ENCODE data around the gene INHBC.
A peak's percentile ranks its signal among the peaks of the same experiment; 100 is the strongest.
"Not testable (repeated sequence)": the region's sequence is repeated elsewhere in the genome, so short reads cannot be mapped to it uniquely, and the experiment has no call there.

Gene INHBC

DNA sequence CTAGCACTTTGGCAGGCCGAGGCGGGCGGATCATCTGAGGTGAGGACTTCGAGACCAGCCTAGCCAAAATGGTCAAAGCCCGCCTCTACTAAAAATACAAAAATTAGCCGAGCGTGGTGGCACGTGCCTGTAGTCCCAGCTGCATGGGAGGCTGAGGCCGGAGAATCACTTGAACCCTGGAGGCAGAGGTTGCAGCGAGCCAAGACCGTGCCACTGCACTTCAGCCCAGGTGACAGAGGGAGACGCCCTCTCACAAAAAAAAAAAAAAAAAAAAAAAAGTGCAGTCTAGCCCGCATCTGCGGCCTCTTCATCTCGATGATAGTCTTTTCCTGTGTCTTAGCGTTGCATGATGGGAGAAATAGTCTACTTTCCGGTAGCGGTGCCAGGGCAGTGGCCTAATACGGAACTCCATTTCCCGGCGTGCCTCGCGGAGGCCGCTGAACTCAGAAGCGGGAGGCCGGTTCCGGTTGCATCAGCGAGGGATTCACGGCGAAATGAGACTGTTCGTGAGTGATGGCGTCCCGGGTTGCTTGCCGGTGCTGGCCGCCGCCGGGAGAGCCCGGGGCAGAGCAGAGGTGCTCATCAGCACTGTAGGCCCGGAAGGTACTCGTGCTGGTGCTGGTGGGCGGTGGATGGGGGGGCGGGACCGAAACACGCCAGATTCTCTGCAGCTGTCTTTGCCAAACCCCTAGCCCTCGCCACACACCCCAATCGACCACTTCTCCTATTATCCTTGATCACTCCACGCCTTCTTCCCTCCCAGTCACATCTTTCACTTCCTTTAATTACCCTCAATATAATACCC lies 53.2 kb downstream of the INHBC start, which contains the start of gene MARS1:
Gene MARS1, plus strand, starts transcription at position 472 of the 805 bp plus-strand sequence. Its CDS starts 23 bp downstream, at position 495.
- DNase-seq: peak; percentile 97

DNA sequence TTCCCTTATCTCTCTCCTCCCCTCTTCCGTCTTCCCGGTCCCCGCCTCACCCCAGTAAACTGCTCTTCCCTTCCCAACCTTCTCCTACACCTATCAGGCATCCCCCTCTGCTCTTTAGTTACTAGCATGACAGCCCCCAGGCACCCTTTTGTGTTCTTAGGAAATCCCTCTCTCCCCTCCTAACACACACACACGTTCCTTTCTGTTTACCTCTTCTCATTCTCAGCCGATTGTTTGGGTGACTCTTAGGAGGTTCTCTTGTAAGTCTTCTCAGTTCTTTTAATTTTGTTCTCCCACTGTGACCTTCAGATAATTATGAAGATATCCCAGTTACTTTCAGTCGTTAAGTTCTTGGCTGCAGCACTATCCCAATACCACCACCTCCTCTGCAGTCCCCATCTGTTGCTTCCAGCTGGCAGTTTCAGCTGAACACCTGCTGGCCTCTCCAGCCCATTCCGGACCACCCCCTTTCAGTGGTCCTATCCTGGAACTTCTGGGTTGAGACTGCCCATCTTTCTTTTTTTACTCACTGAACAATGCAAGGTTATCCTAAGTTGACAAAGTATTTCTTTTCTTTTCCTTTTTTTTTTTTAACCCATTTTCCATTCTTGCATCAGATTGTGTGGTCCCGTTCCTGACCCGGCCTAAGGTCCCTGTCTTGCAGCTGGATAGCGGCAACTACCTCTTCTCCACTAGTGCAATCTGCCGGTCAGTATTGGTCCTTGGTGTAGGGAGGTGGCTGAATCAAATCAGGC lies 54.0 kb downstream of the INHBC start:
- DNase-seq: peak; percentile 24

DNA sequence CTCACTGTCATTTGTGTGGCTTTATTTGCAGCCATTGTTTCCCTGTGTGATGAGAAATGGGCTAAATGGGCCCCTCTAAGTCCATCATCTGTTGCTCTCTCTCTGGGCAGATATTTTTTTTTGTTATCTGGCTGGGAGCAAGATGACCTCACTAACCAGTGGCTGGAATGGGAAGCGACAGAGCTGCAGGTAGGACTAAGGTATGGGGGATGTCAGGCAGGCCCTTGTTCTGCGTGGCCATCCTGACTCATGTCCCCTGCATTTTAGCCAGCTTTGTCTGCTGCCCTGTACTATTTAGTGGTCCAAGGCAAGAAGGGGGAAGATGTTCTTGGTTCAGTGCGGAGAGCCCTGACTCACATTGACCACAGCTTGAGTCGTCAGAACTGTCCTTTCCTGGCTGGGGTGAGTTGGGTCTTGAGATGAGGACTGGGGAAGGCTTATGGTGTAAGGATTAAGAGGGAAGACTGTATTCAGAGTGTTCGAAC lies 54.6 kb downstream of the INHBC start:
- DNase-seq: no peak

DNA sequence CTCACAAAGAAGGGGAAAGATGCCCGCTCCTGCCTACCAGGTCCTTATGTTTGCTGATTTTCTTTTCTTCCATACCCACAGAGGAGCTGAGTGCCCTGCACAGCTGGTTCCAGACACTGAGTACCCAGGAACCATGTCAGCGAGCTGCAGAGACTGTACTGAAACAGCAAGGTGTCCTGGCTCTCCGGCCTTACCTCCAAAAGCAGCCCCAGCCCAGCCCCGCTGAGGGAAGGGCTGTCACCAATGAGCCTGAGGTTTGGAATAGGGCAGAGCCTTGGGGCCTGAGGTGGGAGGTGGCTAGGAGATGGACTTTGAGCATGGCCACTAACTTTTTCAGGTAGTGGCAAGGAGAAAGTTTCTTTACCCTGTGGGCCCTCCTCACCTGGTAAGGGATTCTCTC lies 55.5 kb downstream of the INHBC start:
- no peak for DNase-seq

DNA sequence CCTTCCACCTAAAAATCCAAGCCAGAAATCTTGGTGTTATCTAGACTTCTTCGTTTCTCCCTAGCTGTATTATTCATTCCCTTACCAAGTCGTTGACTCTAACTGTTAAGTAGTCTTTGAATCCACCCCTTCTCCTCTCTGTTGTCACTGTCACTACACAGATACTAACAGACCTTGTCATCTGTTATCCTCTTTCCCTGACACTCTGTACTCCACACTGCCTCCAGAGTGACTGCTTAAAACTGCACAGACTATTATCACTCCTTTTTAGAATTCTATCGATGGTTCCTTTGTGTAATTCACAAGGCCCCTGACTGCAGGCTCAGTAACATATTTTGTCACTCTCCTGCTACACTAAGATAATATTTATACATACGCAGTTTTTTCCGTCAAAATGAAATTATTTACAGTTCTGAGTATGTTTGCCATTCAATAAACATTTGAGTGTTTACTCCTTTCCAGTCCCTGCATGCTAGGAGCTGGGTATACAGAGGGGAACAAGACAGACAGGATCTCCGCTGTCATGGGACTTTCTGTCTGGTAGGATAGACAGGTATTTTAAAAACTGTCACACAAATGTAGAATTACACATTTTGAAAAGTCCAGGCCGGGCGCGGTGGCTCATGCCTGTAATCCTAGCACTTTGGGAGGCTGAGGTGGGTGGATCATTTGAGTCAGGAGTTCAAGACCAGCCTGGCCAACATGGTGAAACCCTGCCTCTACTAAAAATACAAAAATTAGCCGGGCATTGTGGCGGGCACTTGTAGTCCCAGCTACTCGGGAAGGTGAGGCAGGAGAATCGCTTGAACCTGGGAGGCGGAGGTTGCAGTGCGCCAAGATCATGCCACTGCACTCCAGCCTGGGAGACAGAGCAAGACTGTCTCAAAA lies 57.1 kb downstream of the INHBC start:
- peak; percentile 18 for DNase-seq

DNA sequence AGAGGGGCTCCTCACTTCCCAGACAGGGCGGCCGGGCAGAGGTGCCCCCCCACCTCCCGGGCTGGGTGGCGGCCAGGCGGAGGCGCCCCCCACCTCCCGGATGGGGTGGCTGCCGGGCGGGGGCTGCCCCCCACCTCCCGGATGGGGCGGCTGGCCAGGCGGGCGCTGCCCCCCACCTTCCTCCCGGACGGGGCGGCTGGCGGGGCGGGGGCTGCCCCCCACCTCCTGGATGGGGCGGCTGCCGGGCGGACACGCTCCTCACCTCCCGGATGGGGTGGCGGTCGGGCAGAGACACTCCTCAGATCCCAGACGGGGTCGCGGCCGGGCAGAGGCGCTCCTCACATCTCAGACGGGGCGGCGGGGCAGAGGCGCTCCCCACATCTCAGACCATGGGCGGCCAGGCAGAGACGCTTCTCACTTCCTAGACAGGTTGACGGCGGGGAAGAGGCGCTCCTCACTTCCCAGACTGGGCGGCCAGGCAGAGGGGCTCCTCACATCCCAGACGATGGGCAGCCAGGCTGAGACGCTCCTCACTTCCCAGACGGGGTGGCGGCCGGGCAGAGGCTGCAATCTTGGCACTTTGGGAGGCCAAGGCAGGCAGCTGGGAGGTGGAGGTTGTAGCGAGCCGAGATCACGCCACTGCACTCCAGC lies 60.6 kb downstream of the INHBC start:
- not testable (repeated sequence) for DNase-seq

DNA sequence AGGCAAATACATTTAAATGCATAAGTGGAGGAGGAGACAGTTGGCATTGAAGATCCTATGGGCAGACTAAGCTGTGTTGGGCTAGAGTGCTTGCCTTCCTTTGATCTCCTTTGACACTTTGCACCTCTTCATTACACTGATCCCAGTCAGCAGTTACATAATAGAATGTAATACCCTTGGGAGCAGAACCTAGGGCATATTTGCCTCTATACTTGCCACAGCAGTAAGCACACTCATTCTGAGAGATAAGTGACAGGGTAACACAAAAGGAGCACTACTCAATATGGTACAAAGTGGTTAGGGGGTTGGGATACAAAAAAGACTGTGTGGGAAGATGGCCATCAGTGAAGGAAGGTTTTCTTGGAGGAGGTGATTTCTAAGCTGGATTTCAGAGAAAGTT lies 62.2 kb downstream of the INHBC start:
- DNase-seq: no peak

DNA sequence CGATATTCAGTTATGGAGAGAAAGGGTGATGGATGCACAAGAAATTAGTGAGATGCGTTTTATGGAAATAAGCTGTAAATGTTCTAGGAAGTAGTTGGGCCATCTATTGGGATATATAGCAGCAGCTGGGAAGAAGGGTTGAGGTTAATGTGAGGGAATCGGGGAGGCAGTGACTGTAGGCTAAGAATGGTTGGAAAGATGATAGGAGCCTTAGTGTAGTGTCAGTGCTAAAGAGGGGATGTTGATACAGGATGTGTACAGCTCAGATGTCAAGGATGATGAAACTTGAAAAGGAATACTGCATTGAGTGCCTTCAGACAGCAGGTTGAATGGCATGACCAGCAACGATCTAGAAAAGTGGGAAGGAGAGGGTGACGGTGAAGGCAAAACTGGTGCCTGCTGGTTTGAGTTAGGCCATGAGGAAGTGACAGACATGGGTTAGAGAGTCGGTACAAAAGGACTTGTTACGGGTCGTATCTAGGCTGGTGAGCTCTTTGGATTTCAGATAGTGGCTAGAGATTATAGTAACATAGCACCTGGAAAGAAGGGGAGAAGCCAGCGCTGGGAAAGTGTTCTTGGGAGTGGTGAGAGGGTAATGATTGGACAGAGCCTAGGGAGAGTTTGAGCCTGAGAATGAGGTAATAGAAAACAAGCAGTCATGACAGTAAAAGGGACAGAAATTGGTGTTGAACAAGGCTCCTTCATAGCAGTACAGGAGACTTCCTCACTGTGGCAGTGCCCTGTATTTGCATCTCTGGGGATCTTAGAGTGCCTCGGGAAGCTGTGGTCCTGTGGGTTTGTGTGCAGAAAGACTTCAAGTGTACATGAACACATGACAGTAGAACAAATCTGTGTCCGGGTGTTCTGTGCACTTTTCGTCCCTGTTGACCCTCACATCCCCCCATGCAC lies 62.9 kb downstream of the INHBC start:
- DNase-seq: no peak

DNA sequence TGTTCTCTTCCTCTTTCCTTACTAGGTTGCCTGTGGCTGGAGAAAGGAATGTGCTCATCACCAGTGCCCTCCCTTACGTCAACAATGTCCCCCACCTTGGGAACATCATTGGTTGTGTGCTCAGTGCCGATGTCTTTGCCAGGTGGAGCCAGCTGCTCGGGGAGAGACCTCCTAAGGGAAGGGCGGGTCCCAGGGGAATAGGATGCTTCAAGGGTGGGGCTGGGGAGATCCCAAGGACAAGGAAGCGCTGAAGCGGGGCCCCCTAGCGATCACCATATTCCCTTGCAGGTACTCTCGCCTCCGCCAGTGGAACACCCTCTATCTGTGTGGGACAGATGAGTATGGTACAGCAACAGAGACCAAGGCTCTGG lies 63.5 kb downstream of the INHBC start:
- DNase-seq: no peak

DNA sequence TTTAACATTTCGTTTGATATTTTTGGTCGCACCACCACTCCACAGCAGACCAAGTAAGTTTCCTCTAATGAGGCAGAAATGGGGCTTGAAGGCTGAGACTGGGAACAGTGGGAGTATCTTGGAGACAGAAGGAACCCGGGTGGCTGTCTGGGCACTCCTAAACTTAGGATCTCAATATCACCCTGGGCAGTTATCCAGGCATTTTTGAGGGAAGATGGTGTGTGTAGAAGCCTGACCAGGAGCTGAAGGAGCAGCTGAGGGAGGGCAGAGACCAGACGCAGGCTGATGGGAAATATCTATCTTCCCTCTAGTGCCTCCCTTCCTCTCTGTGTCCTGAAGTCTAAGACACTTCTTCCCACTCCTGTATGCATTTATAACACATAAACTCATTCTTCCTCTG lies 64.0 kb downstream of the INHBC start:
- no peak for DNase-seq

DNA sequence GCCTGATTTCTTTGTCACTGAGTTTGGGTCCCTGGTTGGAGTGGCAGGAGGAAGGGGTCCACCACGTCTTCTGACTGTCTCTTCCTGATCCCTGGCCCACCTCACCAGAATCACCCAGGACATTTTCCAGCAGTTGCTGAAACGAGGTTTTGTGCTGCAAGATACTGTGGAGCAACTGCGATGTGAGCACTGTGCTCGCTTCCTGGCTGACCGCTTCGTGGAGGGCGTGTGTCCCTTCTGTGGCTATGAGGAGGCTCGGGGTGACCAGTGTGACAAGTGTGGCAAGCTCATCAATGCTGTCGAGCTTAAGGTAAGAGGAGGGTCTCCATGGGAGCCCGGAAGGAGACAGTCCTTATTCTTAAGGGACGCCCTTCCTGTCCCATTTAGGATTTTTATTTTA lies 65.6 kb downstream of the INHBC start:
- DNase-seq: no peak

All from NCI-H1694 (cell line).